SJSA1 (cell line): Measurements from ENCODE around the gene SLC9A2. TPM values are rescaled to one million over a fixed set of nuclear protein-coding genes. Genes with fewer than 3 reads are reported as not detected.

Source experiments
- DNase-seq, 2 experiments: peaks; one replicate each; pipeline ENCODE4 v3.0.0-alpha.2; 2015 to 2020; ENCODE audit warnings: low spot score in 2 of 2, low read depth in 1 of 2
- H3K27ac ChIP-seq: fragments of 250-450 bp; sonication (Bioruptor Pico); 2 replicates; pipeline ENCODE4 v1.5.1; 2020; ENCODE audit warnings: mild to moderate bottlenecking, moderate library complexity
- H3K27me3 ChIP-seq: fragments of 250-450 bp; sonication (Bioruptor Pico); replicated peaks from 2 replicates; pipeline ENCODE4 v1.5.1; 2020; ENCODE audit warnings: mild to moderate bottlenecking, moderate library complexity
- H3K36me3 ChIP-seq: fragments of 250-450 bp; sonication (Bioruptor Pico); 2 replicates; pipeline ENCODE4 v1.5.1; 2020; ENCODE audit warnings: mild to moderate bottlenecking
- H3K4me1 ChIP-seq: fragments of 250-450 bp; sonication (Bioruptor Pico); replicated peaks from 2 replicates; pipeline ENCODE4 v1.6.1; 2021; ENCODE audit warnings: mild to moderate bottlenecking
- H3K4me3 ChIP-seq: fragments of 250-450 bp; sonication (Bioruptor Pico); 2 replicates; pipeline ENCODE4 v1.5.1; 2020; ENCODE audit warnings: mild to moderate bottlenecking
- H3K9me3 ChIP-seq: fragments of 250-450 bp; sonication (Bioruptor Pico); replicated peaks from 2 replicates; pipeline ENCODE4 v1.5.1; 2020; ENCODE audit warnings: mild to moderate bottlenecking
- total RNA-seq: library from RNA; depleted of rRNA; stranded (reverse); fragments of >200 nt; shearing (Covaris generic); gene quantifications from 2 replicates; pipeline ENCODE4 v1.2.3, GENCODE V29; 2014

The SLC9A2 gene
- total RNA-seq, 1 experiment from 2014 or later: 0.03 TPM

DNA sequence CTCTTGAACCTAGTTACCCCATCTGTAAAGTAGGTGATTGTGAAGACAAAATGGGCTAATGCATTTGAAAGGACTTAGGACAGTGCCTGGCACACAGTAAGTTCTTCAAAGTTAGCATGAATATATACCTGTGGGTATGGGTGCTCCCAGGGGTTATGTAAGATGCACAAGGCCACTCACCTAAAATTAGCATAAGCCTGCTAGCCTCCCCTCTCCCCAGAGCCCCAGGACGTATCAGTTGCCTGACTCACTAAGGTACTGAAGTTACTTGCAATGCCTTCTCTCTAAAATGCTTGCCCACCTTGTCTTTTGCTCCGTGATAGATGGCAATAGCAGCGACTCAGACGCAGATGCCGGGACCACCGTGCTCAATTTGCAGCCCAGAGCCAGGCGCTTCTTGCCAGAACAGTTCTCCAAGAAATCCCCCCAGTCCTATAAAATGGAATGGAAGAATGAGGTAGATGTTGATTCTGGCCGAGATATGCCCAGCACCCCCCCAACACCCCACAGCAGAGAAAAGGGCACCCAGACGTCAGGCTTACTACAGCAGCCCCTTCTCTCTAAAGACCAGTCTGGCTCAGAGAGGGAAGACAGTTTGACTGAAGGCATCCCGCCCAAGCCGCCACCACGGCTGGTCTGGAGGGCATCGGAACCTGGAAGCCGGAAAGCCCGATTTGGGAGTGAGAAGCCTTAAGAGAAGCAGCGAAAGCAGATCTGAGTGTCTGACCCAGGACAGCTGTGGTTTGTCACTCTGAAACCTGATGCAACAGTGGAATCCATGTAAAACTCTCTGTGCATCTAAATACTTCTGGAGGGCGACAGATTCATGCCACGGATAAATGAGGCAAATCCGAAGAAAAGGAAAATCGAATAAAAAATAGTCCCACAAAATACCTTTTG is 88.7 kb downstream of the SLC9A2 start:
- Histone ChIP-seq H3K27ac (no peak overlapping the region), H3K36me3 (no peaks in the 10 kb centered on the region), H3K4me3 (no peak overlapping the region), H3K27me3 (peaks cover 3% of the 10 kb centered on the region; the same call in 1 of the 2 replicates), H3K4me1 (no peaks in the 10 kb centered on the region), H3K9me3 (no peaks in the 10 kb centered on the region)
- DNase-seq: no peak

DNA sequence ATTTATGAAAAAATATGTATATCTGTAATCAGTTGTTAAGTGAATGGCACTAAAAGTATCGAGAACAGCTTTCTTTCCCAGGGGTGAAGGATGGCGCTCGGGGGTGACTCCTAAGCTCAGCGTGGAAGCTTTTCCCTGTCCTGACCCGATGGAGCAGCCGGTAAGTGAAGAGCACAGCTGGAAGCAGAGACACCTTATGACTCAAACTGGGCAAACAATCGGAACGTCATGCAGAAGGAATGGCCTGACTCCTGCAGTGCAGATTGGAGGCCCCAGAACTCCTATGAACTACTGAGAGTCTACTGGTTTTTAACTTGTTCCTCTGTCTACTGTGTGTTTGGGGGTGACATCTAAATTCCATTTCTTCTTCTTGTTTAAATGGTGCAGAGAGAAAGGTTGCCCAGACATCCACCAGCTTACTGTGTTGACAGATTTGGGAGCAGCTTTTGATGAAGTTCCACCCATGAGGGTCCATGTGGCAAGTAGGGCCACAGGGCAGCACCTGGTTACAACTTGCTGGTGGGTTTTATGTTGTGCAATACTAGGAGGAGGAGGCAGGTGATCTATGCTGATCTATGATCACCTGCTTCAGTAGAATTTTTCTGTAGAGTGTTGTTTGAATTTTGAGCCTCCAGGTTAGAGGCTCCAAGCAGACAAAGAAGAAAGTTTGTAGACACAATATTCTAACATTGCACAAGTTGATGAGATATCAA is 89.7 kb downstream of the SLC9A2 start:
- no peaks in the 10 kb centered on the region for H3K4me1 ChIP-seq
- H3K9me3 ChIP-seq: no peaks in the 10 kb centered on the region
- no peaks in the 10 kb centered on the region; the same call in 1 of the 2 replicates for H3K27me3 ChIP-seq
- H3K27ac ChIP-seq: no peak overlapping the region
- H3K36me3 ChIP-seq: no peaks in the 10 kb centered on the region
- H3K4me3 ChIP-seq: no peak overlapping the region
- peak in 1 of 2 experiments; percentile 5 for DNase-seq

DNA sequence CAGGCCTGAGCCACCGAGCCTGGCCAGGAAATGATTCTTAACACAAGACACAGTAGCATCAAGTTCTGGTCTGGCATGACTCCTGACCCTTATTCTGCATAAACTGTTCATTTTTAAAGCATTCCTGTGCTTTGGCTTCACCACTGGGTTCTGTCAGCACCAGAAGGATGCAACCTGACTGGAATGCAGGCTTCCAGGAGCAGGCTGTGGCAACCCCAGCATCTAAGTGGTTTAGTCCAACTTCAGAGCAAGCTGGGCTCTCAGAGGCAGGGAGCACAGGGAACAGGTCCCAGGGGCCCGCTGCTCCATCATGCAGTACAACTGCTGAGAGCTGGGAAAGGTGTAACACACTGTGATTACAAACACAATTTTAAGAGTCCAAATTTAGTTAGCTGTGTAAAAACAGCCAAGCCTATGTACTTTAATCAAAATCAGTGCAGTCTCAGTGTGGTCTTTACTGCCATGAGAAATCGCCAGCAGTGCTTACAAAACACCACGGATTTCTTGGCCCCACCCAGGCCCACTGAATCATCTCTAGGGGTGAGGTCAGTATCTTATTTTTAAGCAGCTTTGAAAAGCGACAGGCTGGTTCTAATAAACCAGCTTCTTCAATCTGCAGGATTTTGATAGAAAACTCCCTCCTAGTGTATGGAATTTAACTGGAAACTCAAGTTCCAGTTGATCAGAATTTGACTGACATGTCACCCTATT is 98.1 kb downstream of the SLC9A2 start:
- no peak overlapping the region for H3K4me3 ChIP-seq
- H3K27me3 ChIP-seq: no peaks in the 10 kb centered on the region
- H3K9me3 ChIP-seq: no peaks in the 10 kb centered on the region
- no peak for DNase-seq
- H3K27ac ChIP-seq: no peak overlapping the region
- H3K36me3 ChIP-seq: peaks cover 12% of the 10 kb centered on the region
- no peaks in the 10 kb centered on the region for H3K4me1 ChIP-seq

DNA sequence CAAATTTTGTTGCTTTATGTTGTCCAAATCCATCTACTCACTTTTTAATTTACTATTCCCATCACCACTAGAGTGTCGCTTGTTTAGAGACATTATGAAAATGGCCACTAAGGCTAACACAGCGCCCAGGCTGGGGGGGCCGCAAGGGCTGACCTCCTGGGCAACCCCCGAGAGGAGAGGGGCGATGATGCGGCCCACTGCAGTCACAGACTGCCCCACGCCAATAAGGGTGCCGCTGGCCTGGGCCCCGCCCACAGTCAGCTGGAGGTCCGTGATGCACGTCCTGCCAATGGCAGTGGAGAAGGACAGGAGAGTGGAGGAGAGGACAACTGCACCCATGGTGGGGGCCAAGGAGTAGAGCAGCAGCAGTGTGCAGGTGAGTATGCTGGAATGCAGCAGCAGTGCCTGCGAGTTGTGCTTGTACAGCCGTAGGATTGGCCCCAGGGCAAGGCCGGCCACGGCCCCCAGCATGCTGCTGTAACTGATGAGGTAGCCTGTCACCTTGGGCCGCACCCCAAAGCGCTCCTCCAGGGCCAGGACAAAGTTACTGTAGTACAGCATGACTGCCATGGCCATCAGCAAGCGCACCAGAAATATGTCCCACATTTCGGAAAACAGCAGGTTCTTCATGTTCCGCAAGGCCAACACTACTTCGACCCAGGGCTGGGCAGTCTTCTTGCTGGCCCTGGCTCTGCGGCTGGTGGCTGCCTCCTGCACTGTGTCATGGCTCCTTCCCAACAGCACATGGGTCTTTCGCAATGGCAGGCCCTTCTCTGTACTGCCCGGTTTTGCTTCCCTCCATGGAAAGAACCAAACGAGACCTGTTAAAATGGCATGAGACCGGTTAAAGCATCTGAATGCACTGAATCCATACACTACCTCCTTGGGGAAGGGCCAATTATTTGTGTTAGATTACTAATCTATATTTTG is 99.3 kb downstream of the SLC9A2 start:
- Histone ChIP-seq H3K9me3 (no peaks in the 10 kb centered on the region), H3K27ac (no peak overlapping the region), H3K27me3 (no peaks in the 10 kb centered on the region), H3K36me3 (peaks cover 16% of the 10 kb centered on the region), H3K4me3 (no peak overlapping the region), H3K4me1 (no peaks in the 10 kb centered on the region)
- DNase-seq: no peak

DNA sequence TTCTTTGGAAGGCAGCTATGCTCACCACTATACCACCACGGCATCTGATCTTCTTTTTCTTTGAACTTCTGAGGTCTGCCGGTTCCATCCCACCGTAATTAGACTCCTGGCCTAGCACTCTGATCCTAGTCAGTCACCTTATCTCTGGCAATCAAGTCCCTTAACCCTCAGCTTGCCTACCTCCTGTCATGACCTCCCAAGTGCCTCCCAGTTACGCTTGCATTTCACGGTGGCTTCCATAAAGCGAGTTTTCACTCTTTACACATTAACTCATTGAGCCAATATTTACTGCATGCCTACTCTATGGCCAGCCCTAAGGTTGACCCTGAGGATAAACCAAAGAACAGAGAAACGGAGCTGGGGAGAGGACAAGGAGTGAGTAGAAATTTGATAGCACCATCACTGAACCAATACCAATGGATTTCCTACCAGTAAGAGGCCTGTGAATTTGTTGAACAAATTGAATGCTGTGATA is 104.7 kb downstream of the SLC9A2 start:
- DNase-seq: no peak
- H3K4me3 ChIP-seq: no peak overlapping the region
- peaks cover 9% of the 10 kb centered on the region for H3K36me3 ChIP-seq
- no peaks in the 10 kb centered on the region for H3K9me3 ChIP-seq
- no peak overlapping the region for H3K27ac ChIP-seq
- no peaks in the 10 kb centered on the region for H3K4me1 ChIP-seq
- H3K27me3 ChIP-seq: no peaks in the 10 kb centered on the region

DNA sequence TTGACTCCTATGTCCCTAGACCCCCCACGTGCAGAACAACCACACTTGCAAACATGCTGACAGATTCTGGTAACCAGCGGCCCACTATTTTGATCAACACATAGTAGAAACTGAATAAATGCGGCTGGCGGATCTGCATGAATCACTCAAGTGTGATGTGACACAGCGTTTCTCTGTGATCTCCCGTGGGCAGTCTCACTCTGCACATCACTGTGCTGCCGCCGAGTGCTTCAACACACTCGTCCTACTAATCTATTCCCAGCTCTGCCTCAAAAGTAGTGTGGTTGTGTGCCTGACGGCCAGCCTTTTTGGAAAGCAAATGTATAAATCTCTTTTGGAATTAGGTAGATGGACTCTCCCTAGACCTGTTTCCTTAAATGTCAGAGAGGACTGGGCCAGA is 105.2 kb downstream of the SLC9A2 start:
- Histone ChIP-seq H3K36me3 (peaks cover 9% of the 10 kb centered on the region), H3K4me3 (no peak overlapping the region), H3K9me3 (no peaks in the 10 kb centered on the region), H3K27ac (no peak overlapping the region), H3K27me3 (no peaks in the 10 kb centered on the region), H3K4me1 (no peaks in the 10 kb centered on the region)
- DNase-seq: no peak

DNA sequence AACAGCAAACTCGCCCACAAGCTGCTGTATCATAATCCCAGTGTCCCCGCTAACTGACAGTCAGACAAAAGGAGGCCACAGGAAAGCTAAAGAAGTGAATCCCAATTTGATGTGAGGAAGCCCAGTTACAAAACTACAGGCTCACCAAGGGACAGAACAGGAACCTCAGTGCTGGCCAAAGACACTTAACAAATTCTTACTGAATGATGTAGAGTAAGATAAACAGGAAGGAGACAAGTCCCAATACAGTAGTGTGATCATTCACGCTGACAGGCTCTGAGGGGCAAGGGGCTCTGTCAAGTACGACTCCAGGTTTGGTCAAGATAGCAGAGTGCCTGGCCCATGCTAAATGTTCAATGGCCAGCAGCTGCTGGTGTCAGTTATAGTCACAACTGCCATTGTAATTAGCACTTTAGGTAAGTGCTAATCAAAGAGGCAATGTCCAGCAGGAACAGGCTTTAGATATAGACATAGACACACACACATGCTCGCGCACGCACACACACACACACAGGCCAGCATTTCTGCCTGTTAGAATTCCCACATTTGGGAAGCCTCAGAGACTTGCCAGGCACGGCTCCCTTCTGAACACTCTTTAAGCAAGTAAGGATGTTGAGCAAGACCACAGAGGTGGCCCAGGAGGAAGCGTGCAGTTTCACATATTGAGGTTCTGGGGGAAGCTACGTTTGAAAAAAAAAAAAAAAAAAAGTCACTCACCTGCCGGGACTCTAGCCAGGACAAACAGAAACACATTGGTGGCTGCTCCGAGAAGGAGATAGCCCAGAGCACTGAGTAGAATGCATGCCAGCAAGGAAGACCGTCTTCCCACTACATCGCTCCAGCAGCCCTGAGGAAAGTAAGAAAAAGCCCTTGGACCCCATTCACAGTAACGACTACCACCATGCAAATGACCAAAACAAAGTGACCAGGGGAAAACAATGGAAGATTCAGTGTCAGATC is 107.1 kb downstream of the SLC9A2 start:
- Histone ChIP-seq H3K9me3 (no peaks in the 10 kb centered on the region), H3K27me3 (no peaks in the 10 kb centered on the region), H3K36me3 (peaks cover 17% of the 10 kb centered on the region), H3K4me3 (no peak overlapping the region), H3K4me1 (no peaks in the 10 kb centered on the region), H3K27ac (no peak overlapping the region)
- no peak for DNase-seq

DNA sequence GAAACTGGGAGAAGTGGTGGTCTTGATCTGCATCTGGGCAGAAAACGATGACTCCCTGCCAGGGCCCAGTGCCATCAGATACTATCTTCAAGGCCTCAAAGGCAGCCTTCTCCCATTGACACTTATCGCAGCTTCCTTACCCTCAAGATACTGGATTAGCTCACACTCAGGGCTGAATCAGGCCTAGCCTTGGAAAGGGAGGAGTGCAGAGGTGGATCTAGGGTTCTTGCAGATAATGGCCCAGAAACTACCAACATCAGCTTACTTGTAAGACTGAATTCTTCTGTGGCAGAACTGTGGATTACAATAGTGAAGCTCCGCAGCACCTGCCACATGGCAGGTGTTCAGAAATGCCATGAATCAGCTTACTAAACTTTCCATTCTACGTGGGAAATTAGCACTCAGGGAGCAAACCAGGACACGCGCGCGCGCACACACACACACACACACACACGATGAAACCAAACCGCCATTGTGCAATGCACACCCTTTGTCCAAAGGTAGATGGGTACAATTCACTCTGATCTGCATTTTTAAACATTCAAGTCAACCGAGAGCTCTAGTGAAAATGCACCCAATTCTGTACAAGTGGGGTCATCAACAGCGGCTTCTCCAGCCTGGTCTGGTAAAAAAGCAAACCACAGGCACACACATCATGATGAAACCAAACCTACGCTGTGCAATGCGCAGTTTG is 116.2 kb downstream of the SLC9A2 start:
- no peaks in the 10 kb centered on the region; the same call in 1 of the 2 replicates for H3K9me3 ChIP-seq
- no peaks in the 10 kb centered on the region for H3K27me3 ChIP-seq
- peaks cover 9% of the 10 kb centered on the region; the same call in 1 of the 2 replicates for H3K4me1 ChIP-seq
- H3K36me3 ChIP-seq: peaks cover 15% of the 10 kb centered on the region; the same call in 1 of the 2 replicates
- H3K27ac ChIP-seq: no peak overlapping the region
- no peak for DNase-seq
- H3K4me3 ChIP-seq: peak overlapping the region; percentile 86

DNA sequence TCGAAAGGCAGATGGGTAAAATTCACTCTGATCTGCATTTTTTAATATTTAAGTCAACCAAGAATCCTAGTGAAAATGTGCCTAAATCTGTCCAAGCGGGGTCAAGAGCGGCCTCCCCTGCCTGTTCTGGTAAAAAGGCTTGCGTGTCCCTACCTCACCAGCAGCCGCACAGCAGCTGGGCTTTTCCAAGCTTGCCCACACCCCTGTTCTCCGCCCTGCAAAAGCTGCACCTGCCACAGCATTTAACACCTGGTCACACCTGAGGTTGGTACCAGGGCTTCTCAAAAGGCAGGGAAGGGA is 116.7 kb downstream of the SLC9A2 start:
- peaks cover 9% of the 10 kb centered on the region; the same call in 1 of the 2 replicates for H3K4me1 ChIP-seq

DNA sequence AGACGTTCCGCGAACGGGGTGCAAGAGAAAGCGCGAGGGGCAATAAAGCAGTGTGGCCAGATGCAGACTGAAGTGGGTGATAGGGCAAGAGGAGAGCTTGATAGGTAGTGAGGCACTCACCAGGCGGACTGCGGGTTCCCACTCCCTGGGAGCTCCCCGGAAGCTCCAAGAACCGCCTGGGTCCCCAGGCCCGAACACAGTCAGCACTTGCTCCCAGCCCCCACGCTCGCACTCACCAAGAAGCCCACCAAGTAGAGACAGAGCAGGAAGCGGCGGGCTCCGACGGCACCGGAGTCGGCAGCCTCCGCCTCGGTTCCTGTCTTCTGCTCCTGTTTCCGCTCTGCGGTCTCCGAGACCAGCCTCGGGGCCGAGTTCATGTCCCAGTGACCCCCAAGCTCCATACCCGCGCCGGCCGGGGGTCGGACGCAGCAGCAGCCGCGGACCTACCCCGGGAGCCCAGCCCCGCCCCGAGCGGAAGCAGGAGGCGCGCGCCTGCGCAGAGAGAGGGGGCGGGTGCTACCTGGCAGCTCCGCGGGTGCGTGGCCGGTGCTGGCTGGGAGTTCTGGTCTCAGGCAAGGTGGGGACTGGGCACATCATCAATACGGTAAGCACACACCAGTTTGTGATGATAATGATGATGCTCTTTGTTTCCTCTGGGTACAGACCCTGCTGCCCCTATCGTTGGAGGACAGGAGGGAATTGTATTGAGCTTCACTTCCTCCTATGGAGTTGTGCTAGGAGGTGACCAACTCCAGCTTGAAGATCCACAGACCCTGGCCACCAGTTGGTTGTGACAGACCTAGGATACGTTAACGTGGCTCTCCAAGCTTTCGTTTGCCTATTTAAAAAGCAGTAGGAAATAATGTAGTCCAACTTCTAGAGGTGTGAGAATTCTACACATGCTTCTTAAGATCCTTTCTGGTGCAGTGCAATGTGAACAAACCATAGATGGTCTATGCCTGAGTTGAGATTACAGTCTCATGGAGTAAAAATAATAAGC is 117.4 kb downstream of the SLC9A2 start:
- Histone ChIP-seq H3K27ac (no peak overlapping the region), H3K4me3 (peak overlapping the region; percentile 86), H3K36me3 (peaks cover 7% of the 10 kb centered on the region; the same call in 1 of the 2 replicates), H3K27me3 (no peaks in the 10 kb centered on the region), H3K9me3 (no peaks in the 10 kb centered on the region; the same call in 1 of the 2 replicates), H3K4me1 (peaks cover 9% of the 10 kb centered on the region; the same call in 1 of the 2 replicates)
- peak; percentile 72 to 74 for DNase-seq

More for the DNA sequence above, 116.7 kb downstream of the SLC9A2 start:
- Histone ChIP-seq H3K9me3 (no peaks in the 10 kb centered on the region; the same call in 1 of the 2 replicates), H3K27me3 (no peaks in the 10 kb centered on the region), H3K36me3 (peaks cover 11% of the 10 kb centered on the region; the same call in 1 of the 2 replicates), H3K27ac (no peak overlapping the region), H3K4me3 (peak overlapping the region; percentile 86)
- no peak for DNase-seq
